GM13976 (cell line): ENCODE measurements around the gene MRPL33.

Source experiments
- DNase-seq: peaks from one replicate; pipeline ENCODE4 v3.0.0; 2012; ENCODE audit warnings: low spot score
- in situ Hi-C: fragments of 300-500 bp; cut with MboI; formaldehyde crosslinking; loops from one replicate; pipeline ENCODE4 v1.12.0; 2022; ENCODE audit warnings: low sequenced_read_pairs, mixed read lengths, inconsistent platforms; ENCODE audit not compliant: unreplicated experiment
- TF ChIP-seq, protein P1 (sequence below): IDR thresholded peaks from 2 replicates; pipeline ENCODE4 v1.5.1; 2012; ENCODE audit warnings: borderline replicate concordance, mild to moderate bottlenecking; ENCODE audit not compliant: insufficient read depth; ENCODE audit errors: extremely low read depth, missing control alignments, control extremely low read depth

MRPL33 gene

DNA sequence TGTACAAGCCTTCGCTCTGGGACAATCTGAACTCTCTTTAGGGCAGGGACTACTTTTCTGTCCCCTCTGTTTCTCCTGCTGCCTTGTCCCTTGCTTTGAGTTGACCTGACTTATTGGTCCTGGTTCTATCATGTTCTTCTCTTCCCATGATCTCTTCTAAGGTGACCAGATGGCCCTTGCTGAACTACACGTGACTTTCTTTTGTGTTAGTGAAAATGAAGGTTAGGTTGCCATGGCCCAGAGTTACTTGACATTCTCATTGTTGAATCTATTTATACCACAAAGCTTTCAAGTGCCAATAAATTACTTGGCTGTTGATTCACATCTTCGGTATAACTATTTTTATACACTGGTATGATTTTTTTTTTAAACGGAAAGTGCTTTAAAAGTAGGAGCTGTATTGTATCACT is 24.4 kb downstream of the MRPL33 start:
- DNase-seq = no peak
- TF ChIP-seq, protein P1, sequence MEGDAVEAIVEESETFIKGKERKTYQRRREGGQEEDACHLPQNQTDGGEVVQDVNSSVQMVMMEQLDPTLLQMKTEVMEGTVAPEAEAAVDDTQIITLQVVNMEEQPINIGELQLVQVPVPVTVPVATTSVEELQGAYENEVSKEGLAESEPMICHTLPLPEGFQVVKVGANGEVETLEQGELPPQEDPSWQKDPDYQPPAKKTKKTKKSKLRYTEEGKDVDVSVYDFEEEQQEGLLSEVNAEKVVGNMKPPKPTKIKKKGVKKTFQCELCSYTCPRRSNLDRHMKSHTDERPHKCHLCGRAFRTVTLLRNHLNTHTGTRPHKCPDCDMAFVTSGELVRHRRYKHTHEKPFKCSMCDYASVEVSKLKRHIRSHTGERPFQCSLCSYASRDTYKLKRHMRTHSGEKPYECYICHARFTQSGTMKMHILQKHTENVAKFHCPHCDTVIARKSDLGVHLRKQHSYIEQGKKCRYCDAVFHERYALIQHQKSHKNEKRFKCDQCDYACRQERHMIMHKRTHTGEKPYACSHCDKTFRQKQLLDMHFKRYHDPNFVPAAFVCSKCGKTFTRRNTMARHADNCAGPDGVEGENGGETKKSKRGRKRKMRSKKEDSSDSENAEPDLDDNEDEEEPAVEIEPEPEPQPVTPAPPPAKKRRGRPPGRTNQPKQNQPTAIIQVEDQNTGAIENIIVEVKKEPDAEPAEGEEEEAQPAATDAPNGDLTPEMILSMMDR = no peak
- in situ Hi-C loops = no loop called here

DNA sequence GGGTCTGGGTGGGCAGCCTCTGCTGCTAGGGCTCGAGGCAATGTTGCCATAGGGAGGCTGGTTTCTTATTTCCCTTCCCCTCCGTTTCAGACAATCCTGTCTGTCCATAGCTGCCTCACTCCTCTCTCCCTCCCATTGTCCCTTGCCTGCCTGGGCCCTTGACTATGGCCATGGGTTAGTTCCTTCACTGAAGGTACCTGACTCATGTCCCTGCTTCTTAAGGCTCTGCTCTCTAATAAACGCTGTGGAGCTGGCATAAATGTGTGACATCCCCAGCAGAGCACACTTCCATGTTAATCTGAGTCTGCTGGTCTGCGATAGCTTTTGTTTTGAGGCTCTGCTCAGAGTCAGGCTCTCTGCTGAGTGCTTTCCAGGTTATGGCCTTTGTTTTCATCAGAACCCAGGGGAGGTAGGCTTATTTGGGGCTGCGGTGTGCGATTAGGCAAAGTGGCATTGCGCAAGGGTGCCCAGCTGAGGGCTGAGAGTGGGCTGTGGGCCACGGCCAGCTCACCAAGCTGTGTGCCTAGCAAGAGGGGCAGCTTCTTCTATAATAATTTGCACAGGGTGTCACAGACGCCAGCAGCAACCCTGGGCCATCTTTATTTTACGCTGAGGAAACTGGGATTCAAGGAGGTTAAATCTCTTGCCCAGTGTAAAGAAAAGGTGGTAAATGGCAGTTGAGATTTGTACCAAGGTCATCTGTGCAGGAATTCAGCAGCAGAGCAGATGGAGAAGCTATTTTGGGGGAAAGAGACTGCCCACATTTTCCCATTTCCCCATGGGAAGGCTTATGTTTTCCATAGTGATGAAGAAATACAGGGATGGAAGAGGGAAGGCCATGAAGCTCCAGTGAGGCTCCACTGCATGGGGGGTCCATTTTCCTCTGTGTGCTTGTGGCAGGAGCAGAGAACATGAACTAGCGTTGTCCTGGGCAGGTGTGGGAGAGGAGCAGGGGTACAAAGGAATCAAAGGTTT is 25.6 kb downstream of the MRPL33 start:
- no peak for DNase-seq
- in situ Hi-C loops = no loop called here
- TF ChIP-seq, protein P1 = no peak

DNA sequence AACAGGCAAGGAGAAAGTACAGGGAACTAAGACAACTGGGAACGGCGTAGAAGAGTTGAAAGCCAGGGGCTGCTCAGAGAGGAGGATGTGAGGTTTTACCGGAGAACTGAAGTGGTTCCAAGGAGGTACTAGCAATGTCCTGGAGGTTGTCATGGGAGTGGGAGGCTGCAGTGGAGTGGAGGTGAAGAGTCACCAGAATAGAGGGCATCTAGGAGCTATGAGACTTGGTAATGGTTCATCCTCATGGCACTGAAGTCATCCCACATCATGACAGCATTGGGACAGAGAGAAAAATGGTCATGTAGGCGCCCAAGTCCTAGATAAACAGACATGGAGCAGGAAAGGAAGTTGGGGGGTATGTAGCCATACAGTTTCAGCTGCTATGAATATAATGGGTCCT is 26.3 kb downstream of the MRPL33 start:
- TF ChIP-seq, protein P1 = no peak
- in situ Hi-C loops = no loop called here
- DNase-seq = no peak

DNA sequence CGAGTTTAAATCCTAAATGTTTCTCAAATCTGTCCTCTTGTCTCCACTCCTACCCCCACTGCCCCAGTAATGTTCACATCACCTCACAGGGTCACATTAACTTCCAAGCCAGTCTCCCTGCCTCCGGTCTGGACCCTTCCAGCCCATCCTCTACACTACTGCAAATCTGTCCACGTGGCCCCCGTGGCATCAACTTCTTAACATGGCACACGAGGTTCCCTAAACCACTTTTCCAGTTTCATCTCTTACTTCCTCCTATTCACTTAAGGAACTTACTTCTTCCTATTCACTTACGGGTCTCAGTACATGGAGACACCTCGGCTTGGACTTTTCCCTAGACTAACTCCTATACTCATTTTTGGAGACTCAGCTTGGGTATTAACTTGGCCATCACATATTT is 27.0 kb downstream of the MRPL33 start:
- in situ Hi-C loops = no loop called here
- DNase-seq = no peak
- TF ChIP-seq, protein P1 = no peak

DNA sequence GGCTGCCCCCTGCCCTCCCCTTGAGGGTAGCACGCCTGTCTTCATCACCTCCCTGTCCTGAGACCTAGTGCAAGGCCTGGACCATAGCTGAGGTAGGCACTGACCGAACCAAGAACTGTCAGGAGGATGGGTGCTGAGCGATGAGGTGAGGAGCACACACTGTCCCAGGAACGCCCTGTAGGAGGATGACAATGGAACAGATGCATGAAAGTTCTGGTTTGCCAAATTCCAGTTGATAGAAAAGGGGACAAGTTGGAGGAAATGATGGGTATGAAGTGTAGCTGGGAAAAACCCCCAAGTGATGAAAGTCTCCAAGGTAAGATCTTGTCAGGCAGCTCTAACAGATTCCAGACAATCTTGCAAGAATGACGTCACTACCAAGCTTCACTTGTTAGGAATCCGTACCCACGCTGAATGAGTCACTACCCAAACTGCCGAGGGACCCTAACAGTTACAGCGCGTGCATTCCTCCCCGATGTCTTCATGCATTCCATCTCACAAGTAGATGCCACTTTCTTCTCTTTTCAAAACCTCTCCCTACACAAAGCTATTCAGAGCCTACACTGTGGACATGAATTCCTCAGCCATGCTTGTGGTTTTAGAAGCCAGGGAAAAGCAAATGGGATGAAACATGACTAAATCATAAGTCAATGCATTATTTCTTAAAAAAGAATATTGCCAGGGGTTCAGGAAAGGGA is 27.6 kb downstream of the MRPL33 start:
- in situ Hi-C loops = no loop called here
- DNase-seq = no peak
- TF ChIP-seq, protein P1 = no peak

DNA sequence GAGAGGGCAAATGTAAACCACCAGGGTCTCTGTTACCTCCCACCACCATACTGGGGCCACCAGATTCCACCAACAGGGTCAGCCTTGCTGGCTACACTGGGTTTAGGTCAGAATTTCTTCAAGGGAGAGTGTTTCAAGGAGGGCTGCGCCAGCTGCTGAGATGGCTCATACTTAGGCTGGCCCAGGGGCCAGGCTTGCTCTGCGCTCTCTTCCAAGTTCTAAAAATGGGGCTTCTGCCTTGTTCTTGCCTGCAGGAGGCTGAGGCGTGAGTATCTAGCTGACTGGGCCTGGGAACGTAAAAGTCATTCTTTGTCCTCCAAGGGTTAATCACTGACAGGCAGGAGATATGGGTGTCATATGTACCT is 28.1 kb downstream of the MRPL33 start:
- no peak for DNase-seq
- in situ Hi-C loops = no loop called here
- TF ChIP-seq, protein P1 = no peak
